Spleen (tissue), 7 donors: ENCODE measurements around the gene SMC2.

ENCODE experiments used
- CTCF ChIP-seq, 11 experiments: fragments of 200-600 bp in 7 of 11; fragments of 450-650 bp in 4 of 11; sonication (generic) in 4 of 11; IDR thresholded peaks in 8 of 11; conservative IDR thresholded peaks in 3 of 11; 1 replicate in 7 of 11; 2 replicates in 4 of 11; pipeline versions ENCODE4 v1.4.0 to v1.8.0; 2016 to 2021; ENCODE audit warnings: antibody characterized with exemption in 11 of 11, inconsistent platforms in 4 of 11, mild to moderate bottlenecking in 1 of 11
- POLR2A ChIP-seq, 3 donors: fragments of 450-650 bp; IDR thresholded peaks; one replicate each; pipeline ENCODE4 v1.5.1; 2017; ENCODE audit warnings: antibody characterized with exemption in 3 of 3, mild to moderate bottlenecking in 1 of 3
- POLR2AphosphoS5 ChIP-seq, 3 donors: sonication (generic); formaldehyde crosslinking; IDR thresholded peaks; one replicate each; pipeline ENCODE4 v1.5.1; 2017; ENCODE audit warnings: antibody characterized with exemption in 3 of 3
- donor health status: DM: no; HTN: no; CAD: no; lungs with moderate emphysema.
- donor health status: DM: no; HTN: no; CAD: no.
- donor health status: DM: no; HTN: no; CAD: no.

- no peak for TF ChIP-seq POLR2A (IDR thresholded peaks at IDR 0.05)
- no peak for TF ChIP-seq CTCF (IDR thresholded peaks at IDR 0.05 in 8 of 11, conservative IDR thresholded peaks at IDR 0.05 in 3 of 11)
- no peak for TF ChIP-seq POLR2AphosphoS5 (IDR thresholded peaks at IDR 0.05)
These were observed 49.4 kb downstream of the SMC2 start for GRCh38 chr9:104143550-104143910.
